ENCODE results near the gene NREP.

NREP gene

DNA sequence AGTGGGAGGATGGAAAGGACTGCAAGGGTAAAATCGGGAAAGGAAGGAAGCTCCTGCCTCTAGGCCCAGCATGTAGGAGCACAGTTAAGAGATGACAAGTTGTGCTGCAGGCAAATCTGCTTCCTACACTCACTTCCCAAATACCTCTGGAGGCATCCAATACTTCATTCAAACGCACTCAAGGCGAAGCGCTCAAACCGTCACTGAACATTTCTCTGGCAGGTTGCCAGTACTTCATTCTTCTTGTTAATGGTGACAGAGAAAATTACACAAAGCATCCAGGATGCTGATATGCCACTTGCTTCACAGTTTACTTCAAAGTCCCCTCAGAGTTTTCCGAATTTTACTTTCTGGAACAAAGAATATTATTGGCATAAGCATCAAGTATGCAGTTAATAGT, 59.8 kb downstream of the NREP start:
- no peak for DNase-seq (ENCODE audit: low read depth)

DNA sequence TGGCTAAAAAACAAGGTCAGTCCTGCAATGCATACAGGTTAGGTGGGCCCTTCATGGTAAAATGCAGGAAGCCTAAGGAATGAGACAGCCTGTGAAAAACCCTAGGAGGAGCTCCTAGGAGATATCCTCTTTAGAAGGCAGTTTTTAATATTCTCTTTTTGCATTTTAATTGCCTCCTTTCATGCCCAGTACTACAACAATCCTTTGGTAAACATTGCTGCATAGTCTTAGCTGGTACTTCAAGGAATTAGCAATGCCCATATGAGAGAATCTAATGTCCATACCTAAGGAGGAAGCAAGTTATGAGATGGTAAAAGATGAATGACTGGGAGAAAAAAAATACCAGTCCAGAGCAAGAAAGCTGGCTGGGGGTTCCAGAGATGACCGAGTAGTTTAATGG, 61.0 kb downstream of the NREP start:
- DNase-seq (ENCODE audit: low read depth): no peak

DNA sequence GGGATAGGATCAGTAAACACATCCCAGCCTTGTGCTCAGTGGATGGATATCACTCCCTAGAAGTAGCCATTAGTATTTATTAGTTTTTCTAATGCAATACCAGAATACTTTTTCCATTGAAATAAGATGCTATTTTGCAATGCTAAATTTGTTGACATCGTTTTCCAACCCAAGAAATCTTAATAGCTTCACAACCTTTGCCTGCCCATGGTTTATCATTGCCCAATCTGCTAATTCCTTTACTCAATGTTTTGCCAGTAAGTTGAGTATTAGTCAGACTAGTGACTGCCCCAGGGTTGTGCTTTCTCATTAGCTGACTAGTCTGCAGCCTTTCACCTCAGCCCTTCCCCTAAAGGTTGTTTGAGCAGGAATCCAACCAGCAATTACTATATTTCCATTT, 62.9 kb downstream of the NREP start:
- DNase-seq (ENCODE audit: low read depth): no peak

DNA sequence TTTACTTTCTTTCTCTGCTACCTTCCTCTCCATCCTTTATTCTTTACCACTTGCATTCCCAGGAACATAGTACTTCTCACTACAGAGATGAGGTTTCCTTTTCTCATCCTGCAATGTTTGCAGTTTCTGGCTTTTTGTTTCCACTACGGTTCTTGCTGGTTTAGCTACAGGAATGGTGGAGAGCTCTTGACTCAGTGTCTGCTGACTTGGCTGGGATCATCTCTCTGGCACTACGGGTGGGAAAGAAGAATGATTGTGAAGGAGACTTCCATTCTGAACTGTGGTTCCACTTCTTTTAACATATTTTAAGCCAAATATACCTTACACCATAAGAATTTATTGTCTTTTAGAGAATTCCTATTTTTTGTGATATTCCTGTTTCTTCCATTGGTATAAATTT, 65.1 kb downstream of the NREP start:
- no peak for DNase-seq (ENCODE audit: low read depth)

DNA sequence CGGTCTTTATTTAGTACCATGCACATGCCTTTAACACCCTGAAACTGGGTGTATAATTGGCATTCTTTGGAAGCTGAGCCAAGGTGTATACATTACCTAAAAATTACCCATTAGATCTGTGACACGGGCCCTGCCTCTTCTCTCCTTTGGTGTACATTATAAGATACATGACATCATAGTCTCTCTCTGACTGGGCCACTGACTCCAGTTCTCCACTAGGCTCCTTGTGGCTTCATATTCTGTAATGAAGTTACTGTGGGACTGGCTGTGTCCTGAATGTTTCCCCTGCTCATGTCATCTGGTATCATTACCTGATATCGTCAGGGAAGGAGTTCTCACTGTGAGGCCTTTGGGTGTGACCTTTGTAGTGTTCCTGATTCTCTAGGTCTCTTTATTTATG, 65.5 kb downstream of the NREP start:
- DNase-seq (ENCODE audit: low read depth): no peak

DNA sequence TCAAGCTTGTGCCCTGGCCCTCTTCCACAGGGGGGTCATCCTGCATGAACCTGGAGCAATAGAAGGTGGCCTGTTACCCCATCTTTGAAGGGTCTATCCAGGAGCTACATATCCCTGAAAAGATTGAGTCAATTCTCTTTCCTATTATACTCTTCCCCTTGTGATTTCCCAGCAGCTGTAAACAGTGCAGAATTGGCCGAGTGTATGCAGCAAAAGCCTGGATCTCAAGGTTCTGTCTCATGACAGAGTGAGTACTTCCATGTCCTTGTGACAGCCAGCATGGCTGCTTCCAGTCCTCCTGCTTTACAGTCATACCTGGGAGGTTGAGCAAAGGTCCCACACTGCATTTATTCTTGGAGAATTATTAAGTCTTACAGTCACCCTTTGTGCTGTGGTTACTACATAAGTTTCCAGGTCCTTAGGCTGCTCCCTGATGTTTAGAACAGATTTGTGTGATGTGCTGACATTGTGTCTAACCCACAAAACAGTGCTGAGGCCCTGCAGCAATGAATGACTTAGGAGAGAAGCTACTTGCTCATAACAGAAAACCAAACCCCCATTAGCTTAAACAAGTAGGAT, 67.5 kb downstream of the NREP start:
- DNase-seq (ENCODE audit: low read depth): no peak

DNA sequence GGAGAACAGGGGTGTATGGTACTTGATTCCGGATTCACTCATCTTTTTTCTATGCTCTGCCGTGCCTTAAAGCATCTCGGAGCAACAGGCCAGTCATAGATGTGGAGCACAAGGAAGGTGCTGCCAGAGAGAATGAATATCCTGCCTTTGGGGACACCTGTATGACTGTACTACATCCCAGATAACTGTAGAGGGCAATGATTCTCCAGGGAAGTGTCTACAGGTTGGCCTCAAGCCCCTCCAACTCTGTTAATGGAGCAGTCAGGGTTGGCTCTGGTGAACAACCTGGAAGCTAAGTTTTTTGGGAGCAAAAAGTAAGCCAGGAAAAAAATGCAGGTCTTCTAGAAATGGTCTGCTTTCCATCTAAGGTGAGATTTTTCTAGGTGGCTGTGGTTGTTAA, 71.0 kb downstream of the NREP start:
- DNase-seq (ENCODE audit: low read depth): no peak

DNA sequence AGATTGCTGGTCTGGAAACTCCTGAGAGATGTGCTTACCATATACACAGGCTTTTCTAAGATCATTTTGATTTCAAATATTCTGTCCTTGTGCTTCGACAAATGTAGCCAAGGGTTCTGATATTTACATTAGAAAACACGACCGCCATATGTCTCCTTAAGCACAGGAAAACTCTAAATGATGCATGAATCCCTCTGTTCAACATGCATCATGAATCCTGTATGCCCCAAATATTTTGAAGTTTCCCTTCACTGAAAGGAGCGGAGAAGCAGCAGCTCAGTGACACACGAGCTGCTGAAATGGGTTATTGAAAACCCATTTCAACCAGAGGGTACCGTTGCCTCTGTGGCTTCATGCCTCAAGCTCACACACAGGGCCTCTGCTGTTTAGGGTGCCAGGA, 74.4 kb downstream of the NREP start:
- DNase-seq (ENCODE audit: low read depth): no peak

DNA sequence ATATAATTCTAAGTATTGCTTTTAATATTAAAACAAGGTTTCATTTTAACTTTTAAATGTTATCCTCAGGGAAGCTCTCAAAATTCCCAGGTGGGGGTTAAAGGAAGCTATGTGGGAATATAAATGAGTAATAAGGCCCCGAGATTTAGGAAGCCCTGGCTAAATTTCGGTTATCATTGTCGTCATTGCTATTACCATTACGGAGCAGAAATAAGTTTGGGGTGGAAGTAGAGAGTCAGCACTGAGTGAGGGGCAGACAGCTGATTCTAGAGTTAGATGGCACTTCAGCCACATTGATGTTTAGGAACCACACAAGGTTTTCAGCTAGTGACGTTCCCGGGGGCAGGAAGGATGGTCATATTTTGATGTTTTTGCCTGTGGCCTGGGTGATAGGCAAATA, 74.9 kb downstream of the NREP start:
- DNase-seq (ENCODE audit: low read depth): no peak

DNA sequence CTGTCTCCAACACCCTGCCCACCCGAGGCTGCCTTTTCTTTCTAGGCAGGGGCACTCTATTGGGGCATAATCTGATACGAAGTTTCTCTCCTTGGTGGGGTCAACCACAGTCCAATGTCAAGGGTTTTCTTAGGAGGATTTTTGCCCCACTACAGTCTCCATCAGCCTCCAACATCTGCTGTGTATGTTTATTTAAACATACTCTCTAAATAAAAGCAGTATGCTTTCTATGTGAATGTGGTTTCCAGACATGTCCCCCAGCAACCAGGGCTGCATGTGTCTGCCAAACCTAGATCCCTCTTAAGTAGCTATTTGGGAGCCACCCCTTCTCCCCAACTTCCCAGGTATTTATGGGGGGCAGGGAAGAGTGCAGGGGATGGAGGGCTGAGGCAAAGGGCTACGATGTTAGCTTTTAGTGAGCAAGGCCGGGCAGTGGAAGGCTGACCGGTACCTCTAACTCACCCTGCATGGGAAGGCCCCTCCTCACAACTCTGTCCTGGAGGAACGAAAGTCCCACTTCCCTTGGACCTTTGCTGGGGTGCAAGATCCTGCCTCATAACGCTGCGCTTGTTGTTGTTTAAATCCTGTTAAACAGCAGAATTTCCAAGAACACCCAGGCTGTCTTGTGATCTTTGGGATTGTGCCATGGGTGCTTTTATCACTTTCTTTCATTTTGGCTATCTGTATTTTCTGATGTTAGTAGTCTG, 75.4 kb downstream of the NREP start:
- no peak for DNase-seq (ENCODE audit: low read depth)

DNA sequence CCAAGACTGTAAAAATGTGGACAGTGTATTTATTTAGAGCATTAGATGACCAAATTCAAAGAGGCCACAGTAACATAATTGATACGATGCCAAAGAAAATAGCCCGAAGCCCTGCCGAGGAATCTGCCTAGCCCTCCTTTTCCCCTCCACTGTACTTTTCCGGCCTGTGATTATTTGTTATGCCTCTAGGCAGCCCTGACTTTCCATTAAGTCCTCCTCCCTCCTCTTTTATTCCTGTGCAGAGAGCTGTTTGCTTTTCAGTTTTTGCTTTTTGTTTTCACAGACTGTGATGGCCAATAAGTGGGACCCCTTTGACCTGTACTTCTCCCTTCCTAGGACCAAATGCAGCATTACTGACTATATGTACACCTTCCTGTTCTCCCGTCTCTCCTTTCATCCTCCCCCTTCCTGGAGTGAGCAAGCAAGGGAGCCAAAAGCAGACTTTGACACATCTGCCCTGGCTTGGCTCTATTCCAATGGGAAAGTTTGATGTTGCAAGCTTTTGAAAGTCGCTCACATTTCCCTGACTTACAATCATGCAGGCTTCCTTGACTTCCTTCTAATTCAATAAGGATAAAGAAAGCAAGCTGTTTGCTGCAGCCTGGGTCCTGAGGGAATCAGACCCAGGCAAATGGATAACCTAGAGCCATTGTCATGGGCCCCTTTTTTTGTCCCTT, 76.1 kb downstream of the NREP start:
- DNase-seq (ENCODE audit: low read depth): no peak

DNA sequence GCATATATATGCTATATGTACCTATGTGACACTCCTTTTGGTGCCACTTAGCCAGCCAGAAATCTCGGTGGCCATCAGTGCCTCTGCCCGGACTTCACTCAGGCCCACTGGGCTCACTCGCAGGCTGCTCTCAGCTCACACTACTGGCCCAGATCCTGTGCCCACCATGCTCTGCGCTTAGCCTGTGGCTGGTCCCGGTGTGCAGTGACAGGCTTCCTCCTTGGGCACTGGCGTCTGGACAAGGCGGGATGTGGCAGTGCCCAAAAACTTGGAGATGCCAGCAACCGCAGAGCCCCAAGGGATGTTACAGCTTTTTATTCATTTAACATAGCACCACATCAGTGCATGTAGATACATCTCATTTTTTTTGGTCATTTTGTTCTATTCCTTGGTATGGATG, 77.4 kb downstream of the NREP start:
- no peak for DNase-seq (ENCODE audit: low read depth)
